HG03139 (cell line): ENCODE data around the gene PRSS23.

Source experiments
- ATAC-seq: cut with Tn5 transposase; IDR thresholded peaks from one replicate; pipeline ENCODE4 v1.9.1; 2021; ENCODE audit not compliant: unreplicated experiment

PRSS23 gene

DNA sequence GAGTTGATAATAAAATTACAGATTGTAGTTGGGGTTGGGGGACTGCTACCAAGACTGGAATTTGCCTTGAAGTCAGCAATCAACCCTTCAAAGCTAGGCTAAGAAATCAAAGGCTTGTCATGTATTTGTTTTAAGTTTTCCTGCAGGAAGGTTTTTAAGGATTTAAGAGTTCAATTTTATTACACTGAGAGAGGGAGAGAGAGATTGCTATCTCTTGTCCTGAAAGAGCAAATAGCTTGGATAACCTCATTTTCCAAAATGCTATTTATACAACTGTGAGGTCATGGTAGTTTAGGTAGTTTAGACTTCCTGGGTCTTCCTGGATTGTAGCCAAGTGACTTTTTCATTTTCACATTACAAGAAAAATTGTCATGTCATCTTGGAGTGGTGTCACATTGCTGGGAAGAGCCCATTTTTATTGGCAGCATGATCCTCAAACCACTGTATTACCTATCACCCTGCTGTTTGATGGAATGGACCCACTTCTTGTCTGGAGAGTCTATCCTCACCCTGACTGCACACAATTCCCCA is 10.1 kb upstream of the PRSS23 start:
- no peak for ATAC-seq

- no peak for ATAC-seq
Measured at GRCh38 chr11:86790867-86791849, 9.2 kb upstream of the PRSS23 start.

GRCh38 chr11:86792150-86792549 is 8.2 kb upstream of the PRSS23 start:
- no peak for ATAC-seq

DNA sequence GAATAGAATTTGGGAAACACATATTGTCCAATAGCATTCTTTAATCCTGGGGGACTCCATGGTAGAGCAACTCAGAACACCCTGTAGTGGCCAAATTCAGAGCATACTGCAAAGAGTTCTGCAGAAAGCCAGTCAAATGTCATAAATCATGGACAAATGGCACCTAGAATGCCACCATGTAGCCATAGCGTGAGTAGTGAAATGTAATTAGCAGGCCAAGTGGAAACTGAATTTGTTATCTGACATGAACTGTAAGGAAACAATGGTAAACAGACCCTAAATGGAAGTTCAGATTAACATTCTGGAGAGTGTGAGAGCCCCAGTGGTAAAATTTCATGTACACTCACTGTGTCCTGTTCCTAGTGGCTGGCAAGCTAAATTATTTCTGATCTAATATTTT is 7.0 kb upstream of the PRSS23 start:
- no peak for ATAC-seq

DNA sequence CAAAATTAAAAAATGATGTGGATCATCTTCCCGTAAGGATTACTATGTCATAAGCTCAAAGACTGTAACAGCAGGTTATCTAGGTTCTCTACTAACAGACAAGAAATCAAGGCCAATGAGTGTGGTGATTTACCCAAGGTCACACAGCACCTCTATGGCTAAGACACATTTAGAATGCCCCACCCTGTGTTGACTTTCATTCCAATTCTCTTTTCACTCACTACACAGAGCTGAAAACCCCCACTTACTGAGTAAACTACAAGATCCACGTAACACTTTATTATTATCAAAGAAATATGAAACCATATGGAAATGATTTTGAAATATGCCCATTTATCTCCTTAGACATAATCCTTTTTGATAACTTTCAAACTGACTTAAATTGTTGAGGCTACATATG is 4.8 kb upstream of the PRSS23 start:
- ATAC-seq, result no peak

- ATAC-seq, result no peak
Measured at GRCh38 chr11:86795949-86796348, 4.4 kb upstream of the PRSS23 start.

GRCh38 chr11:86797133-86797532 is 3.2 kb upstream of the PRSS23 start:
- no peak for ATAC-seq

DNA sequence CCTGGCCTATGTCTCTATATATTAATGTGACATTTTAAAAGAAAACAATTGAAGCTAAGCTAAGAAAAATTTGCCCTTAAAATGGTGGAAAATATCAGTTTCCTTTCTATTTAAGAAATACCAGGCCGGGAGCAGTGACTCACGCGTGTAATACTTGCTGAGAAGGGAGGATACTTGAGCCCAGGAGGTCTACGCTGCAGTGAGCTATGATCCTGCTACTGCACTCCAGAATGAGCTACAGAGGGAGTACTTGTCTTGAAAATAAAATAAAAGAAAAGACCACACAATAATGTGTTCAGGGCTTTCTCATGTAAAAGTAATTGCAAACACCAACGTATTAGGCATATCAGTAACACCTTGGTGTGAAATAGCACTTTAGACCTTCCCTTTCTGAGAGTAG is 1.4 kb upstream of the PRSS23 start:
- no peak for ATAC-seq

- ATAC-seq, result no peak
Measured at GRCh38 chr11:86799680-86800075, 664 bp upstream of the PRSS23 start.

DNA sequence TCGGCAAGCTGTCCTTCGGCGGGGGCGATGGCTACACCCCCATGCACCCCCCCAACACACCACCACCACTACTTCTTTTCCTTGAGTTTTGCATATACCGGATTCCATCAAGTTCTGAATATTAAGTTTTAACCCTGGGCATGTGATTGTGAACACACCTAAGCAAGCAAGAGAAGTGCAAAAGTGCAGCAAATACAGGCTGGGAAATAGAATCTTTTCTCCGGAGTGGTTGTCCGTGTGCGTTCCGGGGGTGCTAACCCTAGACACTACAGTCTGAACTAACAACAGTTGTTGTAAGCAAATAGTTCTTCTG is 574 bp downstream of the PRSS23 start:
- ATAC-seq, result no peak

DNA sequence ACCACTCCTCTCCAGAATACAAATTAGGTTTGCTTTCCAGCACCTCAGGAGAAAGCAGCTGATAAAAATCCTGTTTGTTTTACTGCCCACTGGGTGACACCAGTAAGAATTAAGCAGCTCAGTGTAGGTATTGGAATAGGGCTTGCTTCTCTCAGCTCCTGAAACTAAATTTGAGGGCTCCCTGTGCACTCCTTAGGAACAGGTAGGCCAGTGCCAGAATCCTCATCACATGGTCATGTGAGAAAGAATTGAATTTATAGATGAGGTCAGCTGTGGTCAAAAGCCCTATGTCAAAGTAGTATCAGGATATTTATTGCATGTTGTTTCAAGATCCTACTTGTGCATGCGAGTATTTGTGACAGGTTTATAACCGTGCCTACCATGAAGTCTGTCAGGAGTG is 1.0 kb downstream of the PRSS23 start:
- ATAC-seq, result no peak

GRCh38 chr11:86802146-86802545 is 1.8 kb downstream of the PRSS23 start:
- no peak for ATAC-seq

DNA sequence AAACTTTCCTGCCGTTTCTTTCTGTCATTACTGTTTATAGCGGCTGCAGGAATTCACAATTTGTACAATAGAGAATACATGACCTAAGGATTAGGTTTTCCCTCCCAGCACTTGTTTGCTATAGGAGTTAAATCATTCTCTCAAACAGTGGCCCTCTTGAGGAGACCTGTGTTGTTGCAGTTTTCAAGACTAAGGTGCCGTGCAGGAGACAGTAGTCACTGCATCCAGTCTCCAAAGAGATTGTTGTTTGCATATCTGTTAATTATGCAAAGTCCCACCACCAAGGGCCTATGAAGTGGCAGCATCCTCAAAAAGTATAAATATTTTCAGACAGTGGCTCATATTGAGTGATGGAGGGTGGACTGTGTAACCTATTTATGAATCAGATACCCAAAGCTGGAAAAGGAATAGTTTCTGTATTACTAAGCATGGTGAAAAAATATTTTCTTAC is 2.3 kb downstream of the PRSS23 start:
- ATAC-seq, result no peak

GRCh38 chr11:86803136-86804045 is 3.0 kb downstream of the PRSS23 start:
- ATAC-seq, result no peak

DNA sequence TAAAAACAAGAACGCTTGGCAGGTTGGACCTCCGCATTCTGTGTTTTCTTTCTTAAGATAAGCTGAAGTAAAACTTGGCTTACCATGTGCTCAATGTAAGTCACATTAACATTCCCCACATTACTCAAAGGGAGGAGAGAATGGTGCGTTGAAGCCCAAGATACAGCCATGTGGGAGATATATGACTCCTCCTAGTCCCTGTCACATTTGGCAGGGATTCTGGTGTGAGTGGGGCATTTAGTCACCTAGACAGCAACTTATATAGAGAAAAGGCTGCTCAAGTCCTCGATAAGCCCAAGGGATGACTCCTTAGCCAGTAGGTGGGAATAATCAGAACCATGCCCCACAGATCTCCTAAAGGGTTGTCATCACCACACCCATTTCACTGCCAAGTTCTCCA is 4.6 kb downstream of the PRSS23 start:
- no peak for ATAC-seq

GRCh38 chr11:86805873-86806310 is 5.5 kb downstream of the PRSS23 start:
- ATAC-seq, result peak; percentile 65

DNA sequence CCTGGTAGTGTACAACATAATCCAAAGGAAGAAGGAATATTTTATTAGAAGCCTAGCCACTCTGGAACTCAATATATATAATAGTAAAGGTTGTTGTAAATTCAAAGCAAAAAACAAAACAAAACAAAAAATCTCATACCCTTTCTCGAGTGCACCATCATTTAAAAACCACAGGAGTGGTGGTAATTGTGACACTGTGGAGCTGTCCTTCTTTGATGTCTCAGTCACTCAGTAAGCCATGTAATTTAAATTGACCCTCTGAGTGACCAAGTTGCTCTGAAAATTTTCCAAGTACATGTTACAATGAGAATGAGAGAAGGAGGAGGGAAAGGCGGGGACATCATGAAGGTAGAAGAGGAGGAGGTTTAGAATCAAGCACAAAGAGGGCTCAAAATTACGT is 6.6 kb downstream of the PRSS23 start:
- ATAC-seq, result no peak

- no peak for ATAC-seq
Measured at GRCh38 chr11:86807360-86807759, 7.0 kb downstream of the PRSS23 start.

DNA sequence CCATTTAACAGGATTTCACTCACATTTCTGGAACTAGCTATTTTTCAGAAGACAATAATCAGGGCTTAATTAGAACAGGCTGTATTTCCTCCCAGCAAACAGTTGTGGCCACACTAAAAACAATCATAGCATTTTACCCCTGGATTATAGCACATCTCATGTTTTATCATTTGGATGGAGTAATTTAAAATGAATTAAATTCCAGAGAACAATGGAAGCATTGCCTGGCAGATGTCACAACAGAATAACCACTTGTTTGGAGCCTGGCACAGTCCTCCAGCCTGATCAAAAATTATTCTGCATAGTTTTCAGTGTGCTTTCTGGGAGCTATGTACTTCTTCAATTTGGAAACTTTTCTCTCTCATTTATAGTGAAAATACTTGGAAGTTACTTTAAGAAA is 9.2 kb downstream of the PRSS23 start:
- no peak for ATAC-seq

DNA sequence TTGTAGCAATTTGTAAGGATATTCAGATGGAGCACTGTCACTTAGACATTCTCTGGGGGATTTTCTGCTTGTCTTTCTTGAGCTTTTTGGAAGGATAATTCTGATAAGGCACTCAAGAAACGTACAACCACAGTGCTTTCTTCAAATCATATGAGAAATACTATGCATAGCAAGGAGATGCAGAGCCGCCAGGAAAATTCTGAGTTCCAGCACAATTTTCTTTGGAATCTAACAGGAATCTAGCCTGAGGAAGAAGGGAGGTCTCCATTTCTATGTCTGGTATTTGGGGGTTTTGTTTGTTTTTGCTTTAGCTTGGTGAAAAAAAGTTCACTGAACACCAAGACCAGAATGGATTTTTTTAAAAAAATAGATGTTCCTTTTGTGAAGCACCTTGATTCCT is 9.9 kb downstream of the PRSS23 start:
- no peak for ATAC-seq

- ATAC-seq, result no peak
Measured at GRCh38 chr11:86811637-86812321, 11.4 kb downstream of the PRSS23 start.
